ENCODE measurements around the gene SMOC1.

DNA sequence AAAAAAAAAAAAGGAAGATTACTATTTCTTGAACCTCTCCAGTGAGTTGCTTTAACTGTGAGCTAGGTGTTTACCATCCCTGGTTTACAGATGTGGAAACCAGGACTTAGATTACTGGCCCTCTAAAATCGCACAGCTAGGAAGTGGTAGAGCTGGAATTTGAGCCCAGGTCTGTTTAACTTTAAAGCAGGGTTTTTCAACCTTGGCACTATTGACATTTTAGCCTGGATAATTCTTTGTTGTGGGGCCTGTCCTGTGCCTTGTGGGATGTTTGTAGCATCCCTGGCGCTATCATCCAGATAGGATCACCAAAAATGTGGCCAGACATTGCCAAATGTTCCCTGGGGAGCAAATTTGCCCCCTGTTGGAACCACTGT, 28.5 kb upstream of the SMOC1 start:
- no peak for TF ChIP-seq EP300 (IDR thresholded peaks at IDR 0.05)
- TF ChIP-seq POLR2A (IDR thresholded peaks at IDR 0.05), result no peak

Data from sigmoid colon (tissue), 4 donors.